ENCODE data around the gene NINJ1.

NINJ1 gene

GRCh38 chr9:93084471-93084881 is 49.6 kb downstream of the NINJ1 start:
- Histone ChIP-seq H3K79me2 (ENCODE audit: insufficient read depth, low read length) (no peaks in the 10 kb centered on the region), H2AFZ (ENCODE audit: low read length) (no peak overlapping the region), H3K27me3 (ENCODE audit: insufficient read depth, low read length) (no peaks in the 10 kb centered on the region), H3K4me2 (ENCODE audit: low read length) (no peak overlapping the region), H3K27ac (ENCODE audit: low read depth, low read length, poor library complexity, severe bottlenecking) (no peak overlapping the region), H3K4me3 (ENCODE audit: low read depth, low read length, poor library complexity, severe bottlenecking) (no peak overlapping the region), H3K4me1 (ENCODE audit: insufficient read depth, low read length, severe bottlenecking) (no peaks in the 10 kb centered on the region), H3K36me3 (ENCODE audit: insufficient read depth, low read length) (peaks cover 75% of the 10 kb centered on the region), H3K9me2 (ENCODE audit: low read depth, low read length) (no peaks in the 10 kb centered on the region), H3K9ac (ENCODE audit: low read length) (no peak overlapping the region), H3K9me3 (ENCODE audit: low read length) (no peaks in the 10 kb centered on the region), H4K20me1 (ENCODE audit: insufficient read depth, low read length) (no peaks in the 10 kb centered on the region), H3F3A (ENCODE audit: insufficient read depth, low read length) (no peaks in the 10 kb centered on the region)
- no peak for TF ChIP-seq EZH2 (IDR thresholded peaks at IDR 0.05; ENCODE audit: borderline replicate concordance, low read length)
- TF ChIP-seq, protein P1, sequence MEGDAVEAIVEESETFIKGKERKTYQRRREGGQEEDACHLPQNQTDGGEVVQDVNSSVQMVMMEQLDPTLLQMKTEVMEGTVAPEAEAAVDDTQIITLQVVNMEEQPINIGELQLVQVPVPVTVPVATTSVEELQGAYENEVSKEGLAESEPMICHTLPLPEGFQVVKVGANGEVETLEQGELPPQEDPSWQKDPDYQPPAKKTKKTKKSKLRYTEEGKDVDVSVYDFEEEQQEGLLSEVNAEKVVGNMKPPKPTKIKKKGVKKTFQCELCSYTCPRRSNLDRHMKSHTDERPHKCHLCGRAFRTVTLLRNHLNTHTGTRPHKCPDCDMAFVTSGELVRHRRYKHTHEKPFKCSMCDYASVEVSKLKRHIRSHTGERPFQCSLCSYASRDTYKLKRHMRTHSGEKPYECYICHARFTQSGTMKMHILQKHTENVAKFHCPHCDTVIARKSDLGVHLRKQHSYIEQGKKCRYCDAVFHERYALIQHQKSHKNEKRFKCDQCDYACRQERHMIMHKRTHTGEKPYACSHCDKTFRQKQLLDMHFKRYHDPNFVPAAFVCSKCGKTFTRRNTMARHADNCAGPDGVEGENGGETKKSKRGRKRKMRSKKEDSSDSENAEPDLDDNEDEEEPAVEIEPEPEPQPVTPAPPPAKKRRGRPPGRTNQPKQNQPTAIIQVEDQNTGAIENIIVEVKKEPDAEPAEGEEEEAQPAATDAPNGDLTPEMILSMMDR (IDR thresholded peaks at IDR 0.05; ENCODE audit: low read length): no peak

DNA sequence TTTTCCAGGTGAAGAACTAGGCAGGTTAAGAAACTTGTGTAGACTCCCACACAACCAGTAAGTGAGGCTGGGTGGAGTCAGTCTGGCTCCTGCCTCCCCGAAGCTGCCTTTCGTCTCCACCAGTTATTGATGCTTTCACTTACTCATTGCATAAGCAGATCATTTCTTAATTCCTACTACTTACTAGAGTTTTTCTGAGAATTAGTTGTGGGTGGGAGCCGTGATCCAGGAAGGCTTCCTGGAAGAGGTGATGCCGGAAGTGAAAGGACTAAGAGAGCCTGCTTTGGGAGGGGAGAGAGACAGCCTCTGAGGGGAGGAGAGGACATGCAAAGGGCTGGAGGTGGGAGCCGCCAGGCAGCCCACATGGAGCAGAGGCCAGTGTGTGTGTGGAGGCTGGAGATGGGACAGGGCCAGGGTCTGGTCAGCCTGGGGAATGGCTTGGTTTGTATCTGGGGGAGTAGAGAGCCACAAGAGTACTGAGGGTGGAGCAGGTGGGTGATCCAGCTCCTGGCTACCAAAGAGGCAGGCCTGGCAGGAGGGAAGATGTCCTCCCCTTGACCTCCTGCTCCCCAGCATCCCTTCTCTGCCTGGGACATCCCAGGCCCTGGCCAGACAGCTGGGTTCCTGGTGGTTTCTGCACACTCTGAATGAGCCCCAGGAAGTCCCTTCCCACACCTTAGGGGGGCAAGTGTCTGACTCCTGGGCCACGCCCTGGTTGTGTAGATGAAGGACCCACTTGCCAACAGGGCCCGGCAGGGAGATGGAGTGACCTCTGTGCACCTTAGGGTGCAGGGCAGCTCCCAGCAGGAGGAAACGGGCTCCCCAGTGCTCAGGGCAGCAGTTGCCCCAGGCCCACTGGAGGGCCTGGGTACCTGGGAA is 50.2 kb downstream of the NINJ1 start:
- Histone ChIP-seq H3K4me3 (ENCODE audit: low read depth, low read length, poor library complexity, severe bottlenecking) (no peak overlapping the region), H3K4me2 (ENCODE audit: low read length) (no peak overlapping the region), H3K9me3 (ENCODE audit: low read length) (no peaks in the 10 kb centered on the region), H3K9me2 (ENCODE audit: low read depth, low read length) (no peaks in the 10 kb centered on the region), H3K36me3 (ENCODE audit: insufficient read depth, low read length) (peaks cover 82% of the 10 kb centered on the region), H2AFZ (ENCODE audit: low read length) (no peak overlapping the region), H3F3A (ENCODE audit: insufficient read depth, low read length) (no peaks in the 10 kb centered on the region), H3K27me3 (ENCODE audit: insufficient read depth, low read length) (no peaks in the 10 kb centered on the region), H4K20me1 (ENCODE audit: insufficient read depth, low read length) (no peaks in the 10 kb centered on the region), H3K27ac (ENCODE audit: low read depth, low read length, poor library complexity, severe bottlenecking) (no peak overlapping the region), H3K4me1 (ENCODE audit: insufficient read depth, low read length, severe bottlenecking) (no peaks in the 10 kb centered on the region), H3K9ac (ENCODE audit: low read length) (no peak overlapping the region), H3K79me2 (ENCODE audit: insufficient read depth, low read length) (no peaks in the 10 kb centered on the region)
- TF ChIP-seq, protein P1 (IDR thresholded peaks at IDR 0.05; ENCODE audit: low read length): no peak
- no peak for TF ChIP-seq EZH2 (IDR thresholded peaks at IDR 0.05; ENCODE audit: borderline replicate concordance, low read length)

GRCh38 chr9:93082841-93083411 is 51.1 kb downstream of the NINJ1 start:
- Histone ChIP-seq H3K9ac (ENCODE audit: low read length) (no peak overlapping the region), H3K79me2 (ENCODE audit: insufficient read depth, low read length) (no peaks in the 10 kb centered on the region), H2AFZ (ENCODE audit: low read length) (no peak overlapping the region), H3K4me2 (ENCODE audit: low read length) (no peak overlapping the region), H3F3A (ENCODE audit: insufficient read depth, low read length) (no peaks in the 10 kb centered on the region), H3K36me3 (ENCODE audit: insufficient read depth, low read length) (peaks cover 80% of the 10 kb centered on the region), H3K4me3 (ENCODE audit: low read depth, low read length, poor library complexity, severe bottlenecking) (no peak overlapping the region), H3K9me3 (ENCODE audit: low read length) (no peaks in the 10 kb centered on the region), H3K9me2 (ENCODE audit: low read depth, low read length) (no peaks in the 10 kb centered on the region), H4K20me1 (ENCODE audit: insufficient read depth, low read length) (no peaks in the 10 kb centered on the region), H3K4me1 (ENCODE audit: insufficient read depth, low read length, severe bottlenecking) (no peaks in the 10 kb centered on the region), H3K27ac (ENCODE audit: low read depth, low read length, poor library complexity, severe bottlenecking) (no peak overlapping the region), H3K27me3 (ENCODE audit: insufficient read depth, low read length) (no peaks in the 10 kb centered on the region)
- TF ChIP-seq EZH2 (IDR thresholded peaks at IDR 0.05; ENCODE audit: borderline replicate concordance, low read length): no peak
- TF ChIP-seq, protein P1 (IDR thresholded peaks at IDR 0.05; ENCODE audit: low read length): no peak

Data from OCI-LY1 (cell line).